ENCODE measurements around the gene ANKAR.
"Not testable (repeated sequence)": the region's sequence is repeated elsewhere in the genome, so short reads cannot be mapped to it uniquely, and the experiment has no call there.

ANKAR gene

GRCh38 chr2:189709501-189710221 lies 35.2 kb downstream of the ANKAR start:
- no peak for DNase-seq (ENCODE audit: low read depth)

GRCh38 chr2:189717593-189717992 lies 43.1 kb downstream of the ANKAR start:
- not testable (repeated sequence) for DNase-seq (ENCODE audit: low read depth)

- no peak for DNase-seq (ENCODE audit: low read depth)
Measured at GRCh38 chr2:189719571-189719970, 45.1 kb downstream of the ANKAR start.

GRCh38 chr2:189723192-189723591 lies 48.7 kb downstream of the ANKAR start:
- no peak for DNase-seq (ENCODE audit: low read depth)
